D721Med (cell line): ENCODE measurements around the gene TMEM184A.

ENCODE experiments used
- DNase-seq: peaks from one replicate; pipeline ENCODE4 v3.0.0; 2011; ENCODE audit warnings: low spot score; ENCODE audit not compliant: insufficient read length
- FAIRE-seq: peaks from 2 replicates; lab custom pipeline; 2011; peaks lifted over from hg19 to GRCh38; lab: Jason Lieb, UNC
- CTCF ChIP-seq: IDR thresholded peaks from 2 replicates; pipeline ENCODE4 v1.5.1; 2012; ENCODE audit warnings: mild to moderate bottlenecking, control low read depth; ENCODE audit not compliant: insufficient read depth; ENCODE audit errors: missing control alignments

Gene TMEM184A

GRCh38 chr7:1537535-1538412, 18.2 kb downstream of the TMEM184A start:
- DNase-seq: no peak
- FAIRE-seq: no peak
- TF ChIP-seq CTCF: no peak

- TF ChIP-seq CTCF: no peak
- no peak for FAIRE-seq
- no peak for DNase-seq
These were observed 19.1 kb downstream of the TMEM184A start for GRCh38 chr7:1536743-1537534.

GRCh38 chr7:1536455-1536742, 19.6 kb downstream of the TMEM184A start:
- DNase-seq (no peak), FAIRE-seq (no peak)
- no peak for TF ChIP-seq CTCF

GRCh38 chr7:1535701-1536454, 20.1 kb downstream of the TMEM184A start:
- TF ChIP-seq CTCF: no peak
- FAIRE-seq (no peak), DNase-seq (no peak)

- no peak for TF ChIP-seq CTCF
- no peak for FAIRE-seq
- no peak for DNase-seq
These were observed 20.9 kb downstream of the TMEM184A start for GRCh38 chr7:1535100-1535458.

- no peak for FAIRE-seq
- no peak for TF ChIP-seq CTCF
- no peak for DNase-seq
These were observed 21.5 kb downstream of the TMEM184A start for GRCh38 chr7:1534330-1535099.
